C4-2B (cell line): Measurements from ENCODE around the gene NUMB.

ENCODE experiments used
- H3K27ac ChIP-seq: fragments of 450-650 bp; 2 replicates; pipeline ENCODE4 v1.5.1; 2017
- ZFX ChIP-seq: fragments of 450-650 bp; IDR thresholded peaks from 2 replicates; pipeline ENCODE4 v1.6.1; 2017
- TF ChIP-seq, protein P1 (sequence below): fragments of 450-650 bp; conservative IDR thresholded peaks from 2 replicates; pipeline ENCODE4 v1.5.1; 2017; ENCODE audit warnings: mild to moderate bottlenecking

NUMB gene

GRCh38 chr14:73457924-73458182 lies 493 bp downstream of the NUMB start:
- peak overlapping the region; percentile 83 for H3K27ac ChIP-seq
- no peak for TF ChIP-seq ZFX
- TF ChIP-seq, protein P1, sequence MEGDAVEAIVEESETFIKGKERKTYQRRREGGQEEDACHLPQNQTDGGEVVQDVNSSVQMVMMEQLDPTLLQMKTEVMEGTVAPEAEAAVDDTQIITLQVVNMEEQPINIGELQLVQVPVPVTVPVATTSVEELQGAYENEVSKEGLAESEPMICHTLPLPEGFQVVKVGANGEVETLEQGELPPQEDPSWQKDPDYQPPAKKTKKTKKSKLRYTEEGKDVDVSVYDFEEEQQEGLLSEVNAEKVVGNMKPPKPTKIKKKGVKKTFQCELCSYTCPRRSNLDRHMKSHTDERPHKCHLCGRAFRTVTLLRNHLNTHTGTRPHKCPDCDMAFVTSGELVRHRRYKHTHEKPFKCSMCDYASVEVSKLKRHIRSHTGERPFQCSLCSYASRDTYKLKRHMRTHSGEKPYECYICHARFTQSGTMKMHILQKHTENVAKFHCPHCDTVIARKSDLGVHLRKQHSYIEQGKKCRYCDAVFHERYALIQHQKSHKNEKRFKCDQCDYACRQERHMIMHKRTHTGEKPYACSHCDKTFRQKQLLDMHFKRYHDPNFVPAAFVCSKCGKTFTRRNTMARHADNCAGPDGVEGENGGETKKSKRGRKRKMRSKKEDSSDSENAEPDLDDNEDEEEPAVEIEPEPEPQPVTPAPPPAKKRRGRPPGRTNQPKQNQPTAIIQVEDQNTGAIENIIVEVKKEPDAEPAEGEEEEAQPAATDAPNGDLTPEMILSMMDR, result no peak

GRCh38 chr14:73457041-73457923 lies 1.1 kb downstream of the NUMB start:
- H3K27ac ChIP-seq, result peak overlapping the region; percentile 83
- TF ChIP-seq, protein P1, result no peak
- TF ChIP-seq ZFX, result no peak

DNA sequence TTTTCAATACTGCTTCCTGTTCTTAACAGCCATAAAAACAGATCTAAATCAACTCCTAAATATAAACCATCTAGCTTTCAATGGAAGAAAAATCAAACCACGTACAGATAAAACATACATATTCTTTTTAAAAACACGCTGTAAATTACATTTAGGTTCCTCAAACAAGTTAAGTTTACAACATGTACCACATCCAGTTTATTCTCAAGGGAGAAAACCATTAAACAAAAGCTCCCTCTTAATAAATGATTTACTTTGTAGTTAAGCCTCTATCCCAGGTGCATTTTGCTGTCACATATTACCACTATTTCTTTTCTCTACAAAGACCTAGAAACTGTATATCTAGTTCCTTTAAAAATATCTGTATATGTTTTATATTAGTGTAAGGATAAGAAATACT lies 3.1 kb downstream of the NUMB start:
- no peak for TF ChIP-seq ZFX
- TF ChIP-seq, protein P1, result no peak
- H3K27ac ChIP-seq, result no peak overlapping the region

DNA sequence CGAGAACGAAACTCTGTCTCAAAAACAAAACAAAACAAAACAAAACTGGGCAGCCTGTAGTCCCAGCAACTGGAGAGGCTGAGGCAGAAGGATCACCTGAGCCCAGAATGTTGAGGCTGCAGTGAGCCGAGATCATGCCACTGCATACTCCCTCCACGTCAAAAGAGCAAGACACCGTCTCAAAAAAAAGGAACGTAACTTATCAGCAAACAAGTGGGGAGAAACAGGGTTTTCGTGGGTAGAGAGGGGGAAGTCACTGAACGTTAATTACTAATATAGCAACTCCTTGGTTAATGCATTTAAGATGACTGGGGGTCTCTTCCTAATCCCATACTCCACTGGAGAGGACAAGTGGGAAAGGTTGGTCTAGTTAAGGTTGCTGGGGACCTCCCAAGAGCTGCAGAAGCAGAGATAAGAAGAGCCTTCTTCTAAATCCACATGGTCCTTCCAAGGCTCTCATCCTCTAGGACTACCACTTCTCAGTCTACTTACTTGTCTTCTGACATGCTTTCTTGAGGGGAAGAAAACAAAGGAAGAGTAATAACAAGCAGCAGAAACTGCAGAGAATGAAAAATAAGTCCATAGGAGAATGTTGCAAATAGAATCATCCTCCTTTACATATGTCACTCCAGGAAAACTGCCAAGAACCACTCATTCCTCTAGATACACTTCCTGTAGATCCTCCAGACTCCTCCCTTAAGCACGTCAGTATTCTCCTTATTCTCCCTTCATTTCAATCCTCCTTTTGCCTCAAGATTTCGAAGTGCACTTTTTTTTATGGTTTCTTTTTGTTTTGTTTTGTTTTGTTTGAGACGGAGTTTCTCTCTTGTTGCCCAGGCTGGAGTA lies 5.8 kb downstream of the NUMB start:
- no peak for TF ChIP-seq ZFX
- TF ChIP-seq, protein P1, result no peak
- H3K27ac ChIP-seq, result peak overlapping the region; percentile 47

DNA sequence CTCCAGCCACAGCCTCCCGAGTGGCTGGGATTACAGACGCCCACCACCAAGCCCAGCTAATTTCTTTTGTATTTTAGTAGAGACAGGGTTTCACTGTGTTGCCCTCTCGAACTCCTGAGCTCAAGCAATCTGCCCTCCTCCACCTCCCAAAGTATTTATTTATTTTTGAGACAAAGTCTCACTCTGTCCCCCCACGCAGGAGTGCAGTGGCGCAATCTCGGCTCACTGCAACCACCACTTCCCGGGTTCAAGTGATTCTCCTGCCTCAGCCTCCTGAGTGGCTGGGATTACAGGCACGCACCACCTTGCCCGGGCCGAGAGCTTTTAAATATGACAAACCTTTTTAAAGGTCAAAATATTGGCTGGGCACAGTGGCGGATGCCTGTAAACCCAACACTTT lies 14.6 kb downstream of the NUMB start:
- TF ChIP-seq, protein P1, result no peak
- TF ChIP-seq ZFX, result no peak
- no peak overlapping the region for H3K27ac ChIP-seq

DNA sequence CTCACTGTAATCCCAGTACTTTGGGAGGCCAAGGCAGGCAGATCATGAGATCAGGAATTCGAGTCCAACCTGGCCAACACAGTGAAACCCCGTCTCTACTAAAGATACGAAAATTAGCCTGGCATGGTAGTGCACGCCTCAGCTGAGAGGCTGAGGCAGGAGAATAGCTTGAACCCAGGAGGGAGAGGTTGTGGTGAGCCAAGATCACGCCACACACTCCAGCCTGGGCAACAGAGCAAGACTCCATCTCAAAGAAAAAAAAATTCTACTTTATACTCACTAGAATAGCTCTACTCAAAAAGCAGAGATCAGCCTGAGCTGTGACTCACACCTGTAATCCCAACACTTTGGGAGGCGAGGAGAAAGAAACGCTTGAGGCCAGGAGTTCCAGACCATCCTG lies 17.1 kb downstream of the NUMB start:
- H3K27ac ChIP-seq, result no peak overlapping the region
- TF ChIP-seq ZFX, result no peak
- TF ChIP-seq, protein P1, result no peak

DNA sequence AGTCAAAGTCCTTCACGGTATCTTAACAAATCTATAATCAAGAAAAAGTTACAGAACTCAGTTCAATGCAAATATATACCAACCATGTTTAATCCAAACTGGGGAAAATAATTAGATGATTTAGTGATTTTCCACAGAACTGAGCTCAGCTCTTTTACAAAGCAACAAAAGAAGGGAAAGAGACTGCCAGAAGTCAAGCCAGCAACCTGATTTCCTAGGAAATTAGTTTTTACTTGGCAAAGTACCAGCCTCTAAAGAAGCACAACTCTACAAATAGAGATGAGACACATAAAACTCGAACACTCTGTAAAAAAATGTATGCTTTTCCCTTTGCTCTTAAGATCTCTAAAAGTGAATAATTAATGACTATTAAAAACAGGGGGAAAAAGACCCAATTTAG lies 19.4 kb downstream of the NUMB start:
- TF ChIP-seq, protein P1, result no peak
- TF ChIP-seq ZFX, result no peak
- H3K27ac ChIP-seq, result no peak overlapping the region
